HG02970 (cell line): Measurements from ENCODE around the gene OR4D9.

Experiments used
- ATAC-seq: cut with Tn5 transposase; IDR thresholded peaks from one replicate; pipeline ENCODE4 v1.9.1; 2021; ENCODE audit warnings: mild to moderate bottlenecking, moderate library complexity, moderate number of reproducible peaks; ENCODE audit not compliant: unreplicated experiment, low FRiP score

Gene OR4D9

DNA sequence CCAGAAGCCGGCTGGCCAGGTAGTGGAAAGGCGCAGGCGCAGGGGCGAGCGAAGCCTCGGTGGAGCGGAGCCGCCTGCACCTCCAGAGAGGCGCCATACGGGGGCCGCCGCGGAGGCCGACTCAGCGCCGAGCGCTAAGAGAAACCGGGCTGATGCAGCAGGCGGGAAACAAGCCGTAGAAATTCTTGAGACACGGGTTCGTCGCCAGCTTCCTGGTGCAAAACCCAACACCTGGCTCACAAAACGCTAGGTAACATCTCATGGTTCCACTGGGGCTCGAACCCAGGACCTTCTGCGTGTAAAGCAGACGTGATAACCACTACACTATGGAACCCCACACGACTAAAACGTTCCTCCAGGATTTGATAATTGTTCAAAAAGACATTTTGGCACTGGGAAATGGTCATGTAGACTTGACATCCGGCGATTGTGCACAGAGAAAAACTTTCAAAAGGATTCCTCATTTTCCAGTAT, 39.1 kb downstream of the OR4D9 start:
- peak; percentile 84 for ATAC-seq

DNA sequence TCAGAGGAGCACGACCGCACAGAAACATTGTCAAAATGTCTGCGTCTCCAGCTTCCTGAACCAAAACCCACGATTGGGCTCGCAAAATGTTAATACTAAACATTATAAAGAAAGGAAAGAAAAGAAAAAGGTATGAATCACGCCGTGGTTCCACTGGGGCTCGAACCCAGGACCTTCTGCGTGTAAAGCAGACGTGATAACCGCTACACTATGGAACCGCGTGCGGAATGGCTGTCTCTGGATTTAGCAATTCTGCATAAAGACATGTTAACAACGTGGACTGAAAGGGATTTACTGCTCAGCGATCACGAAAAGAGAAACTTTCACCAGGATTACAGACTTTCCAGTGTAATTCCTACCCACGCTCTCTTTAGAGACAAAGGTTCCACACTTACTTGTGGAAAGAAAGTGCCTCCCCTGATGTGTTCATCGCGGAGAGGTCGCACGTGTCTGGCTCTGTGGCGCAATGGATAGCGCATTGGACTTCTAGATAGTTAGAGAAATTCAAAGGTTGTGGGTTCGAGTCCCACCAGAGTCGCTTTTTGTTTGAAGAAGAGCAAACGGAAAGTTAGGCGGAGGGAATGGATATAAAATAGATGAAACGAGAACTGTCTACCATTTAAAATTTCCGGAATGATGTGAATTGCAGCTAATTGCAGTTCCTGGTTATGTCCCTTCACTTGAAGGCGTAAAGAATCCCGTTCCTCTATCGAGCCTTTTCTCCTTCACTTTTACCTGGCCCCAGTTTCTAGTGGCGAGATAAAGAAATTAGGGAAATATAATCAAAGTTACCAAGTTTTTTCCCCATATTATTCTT, 39.7 kb downstream of the OR4D9 start:
- ATAC-seq: peak; percentile 43

DNA sequence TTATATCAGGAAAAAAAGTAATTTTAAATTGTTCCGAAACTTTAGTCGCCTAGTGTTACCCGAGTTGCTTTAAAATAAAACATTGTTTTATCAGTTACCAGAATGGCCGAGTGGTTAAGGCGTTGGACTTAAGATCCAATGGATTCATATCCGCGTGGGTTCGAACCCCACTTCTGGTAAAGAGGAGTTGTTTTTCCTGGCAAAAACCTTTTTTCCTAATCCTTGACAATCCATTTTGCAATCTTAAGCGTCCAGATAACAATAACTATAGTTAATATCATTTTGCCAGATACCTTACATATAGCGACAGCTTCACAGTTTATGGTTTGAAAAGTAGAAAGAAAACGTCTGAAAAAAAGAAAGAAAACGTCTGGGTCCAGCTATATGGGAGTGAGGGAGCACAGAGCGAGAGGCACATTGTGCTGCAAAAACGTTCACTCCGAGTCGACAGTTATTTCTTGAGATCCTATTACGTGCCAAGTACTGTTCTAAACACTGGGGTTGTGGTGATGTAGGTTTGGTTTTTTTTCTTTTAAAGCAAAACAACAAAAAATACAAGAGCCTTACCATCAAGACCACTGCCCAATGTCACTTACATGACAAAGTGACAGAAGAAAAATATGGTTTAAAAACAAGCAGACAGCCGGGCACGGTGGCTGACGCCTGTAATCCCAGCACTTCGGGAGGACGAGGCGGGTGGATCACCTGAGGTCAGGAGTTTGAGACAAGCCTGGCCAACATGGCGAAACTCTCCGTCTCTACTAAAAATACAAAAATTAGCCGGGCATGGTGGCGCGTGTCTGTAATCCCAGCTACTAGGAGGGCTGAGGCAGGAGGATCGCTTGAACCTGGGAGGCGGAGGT, 40.6 kb downstream of the OR4D9 start:
- ATAC-seq: no peak

DNA sequence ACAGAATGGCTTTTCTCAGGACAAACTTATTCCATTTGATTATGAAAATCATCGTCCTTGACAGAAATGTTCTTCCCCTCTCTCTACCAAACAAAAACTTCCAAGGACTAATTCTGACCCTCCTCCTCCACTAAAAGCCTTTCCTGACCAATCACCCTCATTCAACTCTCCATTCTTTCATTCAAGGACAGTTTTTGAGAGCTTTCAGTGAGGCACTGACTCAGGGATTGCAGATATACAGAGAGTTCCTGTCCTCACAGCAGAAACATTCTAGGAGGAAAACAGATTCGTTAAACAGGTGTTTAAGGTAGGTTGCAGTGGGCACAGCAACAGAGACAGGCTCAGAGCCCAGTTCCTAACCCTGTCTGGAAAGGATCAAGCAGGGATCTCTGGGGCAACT, 41.5 kb downstream of the OR4D9 start:
- ATAC-seq: no peak

DNA sequence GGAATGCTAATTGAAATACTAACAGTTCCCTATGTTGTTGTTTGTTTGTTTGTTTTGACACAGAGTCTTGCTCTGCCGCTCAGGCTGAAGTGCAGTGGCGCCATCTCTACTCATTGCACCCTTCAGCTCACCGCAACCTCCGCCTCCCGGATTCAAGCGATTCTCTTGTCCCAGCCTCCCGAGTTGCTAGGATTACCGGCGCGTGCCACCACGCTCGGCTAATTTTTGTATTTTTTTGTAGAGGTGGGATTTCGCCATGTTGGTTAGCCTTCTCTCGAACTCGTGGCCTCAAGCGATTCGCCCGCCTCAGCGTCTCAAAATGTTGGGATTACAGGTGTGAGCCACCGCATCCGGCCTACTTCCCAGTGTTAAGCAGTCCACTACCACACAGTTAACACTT, 42.0 kb downstream of the OR4D9 start:
- ATAC-seq: no peak

DNA sequence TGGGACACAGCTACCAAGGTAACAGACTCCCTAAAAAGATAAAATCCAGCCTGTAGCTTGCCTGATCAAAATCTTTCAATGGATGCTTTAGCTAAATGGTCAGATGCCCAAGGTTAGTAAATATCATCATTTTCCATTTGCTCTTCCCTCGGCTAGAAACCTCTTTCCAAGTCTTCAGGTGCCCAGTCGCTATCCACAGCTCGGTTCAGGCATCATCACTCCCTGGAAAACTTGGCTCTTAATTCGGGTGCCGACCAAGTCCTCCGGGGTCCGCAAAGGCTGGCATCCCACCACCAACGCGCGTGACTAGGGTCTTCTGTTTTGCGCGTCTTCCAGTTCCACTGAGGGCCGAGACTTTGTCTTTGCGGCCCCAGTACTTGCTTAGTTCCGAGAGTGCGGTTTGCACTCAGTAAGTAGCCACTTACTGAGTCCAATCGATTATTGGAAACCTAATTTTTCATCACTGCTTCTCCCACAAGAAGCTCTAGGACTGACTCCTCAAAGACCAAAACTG, 44.3 kb downstream of the OR4D9 start:
- ATAC-seq: no peak

DNA sequence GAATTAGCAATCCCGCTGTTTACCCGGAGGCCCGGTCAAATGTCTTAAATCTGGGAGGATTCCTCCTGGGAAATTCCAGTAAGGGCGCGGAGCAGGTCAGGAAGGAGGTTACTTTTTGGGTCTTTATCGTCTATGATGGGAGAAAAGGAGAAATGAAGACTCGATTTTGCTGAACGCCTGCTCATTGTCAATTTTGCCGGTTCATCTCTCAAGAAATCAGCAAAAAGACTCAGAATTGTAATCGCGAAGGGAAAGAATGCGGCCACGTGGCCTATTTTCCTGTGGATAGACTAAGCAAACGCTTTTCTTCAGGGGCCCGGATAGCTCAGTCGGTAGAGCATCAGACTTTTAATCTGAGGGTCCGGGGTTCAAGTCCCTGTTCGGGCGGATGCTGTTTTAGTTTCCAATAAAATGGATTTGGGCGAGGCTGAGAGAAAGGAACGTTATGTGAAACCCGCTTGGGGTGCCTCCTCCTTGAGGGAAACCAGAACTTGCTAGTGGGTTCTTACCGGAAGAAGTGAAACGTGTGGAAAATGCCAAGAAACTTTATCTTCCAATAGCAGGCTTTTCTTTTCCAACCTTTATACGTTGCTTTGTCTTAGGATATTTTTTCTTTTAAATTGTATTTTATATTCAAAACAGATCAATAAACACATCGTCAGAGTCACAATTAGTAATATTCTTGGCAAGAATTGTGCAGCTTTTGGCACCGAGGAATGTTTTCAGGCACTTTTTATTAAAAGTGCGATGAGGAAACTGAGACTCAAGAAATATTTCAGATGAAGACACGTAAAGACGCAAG, 45.0 kb downstream of the OR4D9 start:
- no peak for ATAC-seq

DNA sequence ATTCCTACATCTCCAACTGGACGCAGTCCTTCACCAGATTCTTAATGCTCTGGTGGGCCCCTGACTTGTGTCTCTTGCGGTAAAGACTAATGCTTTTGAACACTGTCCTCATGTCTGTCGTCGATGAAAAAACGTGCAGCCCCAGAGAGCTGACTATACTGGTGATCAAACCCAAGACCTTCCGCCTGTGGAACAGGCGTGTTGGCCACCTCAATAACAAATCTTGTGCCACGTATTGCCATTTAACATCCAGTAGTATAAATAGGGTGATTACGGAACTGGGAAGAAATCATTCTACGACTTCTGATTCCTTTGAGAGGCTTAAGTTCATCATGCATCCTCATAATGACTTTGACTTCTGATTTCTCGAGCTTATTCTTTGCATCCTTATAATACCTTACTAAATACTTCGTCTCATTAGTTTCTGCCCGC, 45.6 kb downstream of the OR4D9 start:
- no peak for ATAC-seq

DNA sequence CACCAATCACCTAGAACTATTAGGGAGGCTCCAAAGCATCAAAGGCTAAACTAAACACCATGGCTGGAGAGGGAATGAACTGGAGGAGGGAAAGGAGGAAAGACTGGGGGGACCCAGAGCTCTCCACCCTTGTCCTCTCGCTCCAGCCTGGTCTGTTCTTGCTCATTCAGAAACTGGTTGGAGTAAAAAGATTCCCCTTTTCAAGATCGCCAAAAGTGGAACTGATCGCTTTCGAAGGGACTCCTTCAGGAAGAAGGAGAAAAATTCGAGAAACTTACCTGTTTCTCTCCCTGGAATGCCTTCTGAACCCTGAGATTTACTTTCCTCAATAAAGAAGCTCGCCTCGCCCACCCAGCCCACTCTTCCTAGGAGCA, 46.9 kb downstream of the OR4D9 start:
- no peak for ATAC-seq

DNA sequence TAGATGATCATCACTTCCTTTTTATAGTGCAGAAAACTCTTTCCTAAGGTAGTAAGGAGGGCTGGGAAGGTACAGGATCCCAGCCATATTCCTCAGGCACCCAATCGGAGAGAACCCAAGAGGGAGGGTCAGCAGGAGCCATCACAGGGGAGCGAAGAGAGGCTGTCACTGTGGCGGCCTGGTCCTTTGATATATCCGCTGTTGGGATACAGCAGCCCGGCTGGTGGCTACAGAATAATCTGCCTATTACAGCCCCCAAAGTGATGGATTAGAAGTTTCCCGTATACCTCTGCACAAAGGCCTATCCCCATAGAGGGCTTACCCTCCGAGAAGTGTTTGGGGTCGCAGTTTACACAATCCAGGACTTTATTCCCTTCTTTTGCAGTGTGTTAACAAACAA, 48.5 kb downstream of the OR4D9 start:
- ATAC-seq: no peak

DNA sequence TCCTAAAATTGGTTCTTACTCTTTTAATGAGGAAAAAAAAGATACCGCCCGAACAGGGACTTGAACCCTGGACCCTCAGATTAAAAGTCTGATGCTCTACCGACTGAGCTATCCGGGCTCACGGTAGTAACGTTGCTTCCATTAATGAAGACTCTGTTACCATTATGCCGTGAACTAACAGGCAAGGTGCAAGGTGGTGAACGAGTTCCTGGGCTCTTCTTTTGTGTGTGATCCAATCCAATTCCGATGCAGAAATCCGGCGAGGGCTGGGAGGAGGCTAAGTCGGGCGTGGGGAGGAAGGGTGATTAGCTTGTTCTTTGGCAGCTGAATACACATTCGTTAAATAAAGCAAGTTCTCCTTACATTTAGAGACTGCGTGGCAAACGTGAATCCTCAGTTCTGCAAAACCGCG, 49.0 kb downstream of the OR4D9 start:
- ATAC-seq: peak; percentile 37

DNA sequence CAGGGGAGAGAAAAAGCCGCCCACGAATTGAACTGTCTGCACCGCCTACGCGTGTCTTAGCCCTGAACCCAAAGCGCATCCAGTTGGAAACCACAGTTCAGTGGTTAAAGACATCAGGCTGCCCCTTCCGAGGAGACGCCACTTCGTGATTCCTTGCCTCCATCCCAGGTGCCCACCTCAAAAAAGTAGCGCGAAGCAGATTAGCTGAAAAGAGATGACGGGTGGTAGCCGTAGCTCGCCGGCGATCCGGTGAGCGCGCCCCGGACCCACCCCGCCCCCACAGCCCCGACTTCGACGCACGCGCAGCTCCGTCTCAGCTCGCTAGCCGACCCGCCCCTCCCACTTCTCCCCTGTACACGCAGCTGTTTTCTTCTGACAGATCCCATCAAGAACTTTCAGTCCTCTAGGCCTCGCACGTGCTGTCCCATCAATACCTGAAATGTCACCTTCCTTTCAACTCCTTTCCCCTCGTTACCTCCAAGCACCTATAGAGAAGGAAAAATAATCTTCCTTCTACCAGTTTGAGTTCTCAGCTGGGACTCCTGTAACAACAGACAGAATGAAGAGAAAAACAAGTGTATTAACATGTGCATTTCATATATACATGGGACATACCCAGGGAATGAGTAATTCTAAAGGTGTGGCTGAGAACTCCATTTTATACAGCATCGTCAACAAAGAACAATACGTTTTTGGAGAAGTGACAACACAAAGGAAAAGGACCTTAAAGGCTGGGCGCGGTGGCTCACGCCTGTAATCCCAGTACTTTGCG, 49.5 kb downstream of the OR4D9 start:
- peak; percentile 36 for ATAC-seq

DNA sequence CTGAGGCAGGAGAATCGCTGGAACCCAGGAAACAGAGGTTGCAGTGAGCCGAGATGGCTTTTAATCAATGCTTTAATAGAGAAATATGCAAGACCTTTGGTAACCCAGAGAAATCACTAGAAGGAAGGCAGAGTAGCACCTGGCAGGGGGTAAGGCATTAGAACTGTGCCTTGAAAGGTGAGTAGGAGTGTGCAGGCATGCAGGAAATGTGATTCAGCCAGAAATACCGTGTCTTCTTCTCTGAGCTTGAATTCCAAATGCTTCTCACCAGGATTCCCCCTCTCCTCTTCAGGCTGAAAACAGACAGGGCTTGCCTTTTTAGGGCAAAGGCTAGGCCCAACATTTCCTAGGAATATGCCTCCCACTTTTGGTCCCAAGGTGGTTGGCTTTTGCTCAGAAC, 51.0 kb downstream of the OR4D9 start:
- no peak for ATAC-seq
